ENCODE data around the gene PLCD3. TPM values are rescaled to one million over a fixed set of nuclear protein-coding genes. Genes with fewer than 3 reads are reported as not detected.

Gene PLCD3
- total RNA-seq, 4 donors from 2014 or later = 16.3 to 105 (median 20.5) TPM

DNA sequence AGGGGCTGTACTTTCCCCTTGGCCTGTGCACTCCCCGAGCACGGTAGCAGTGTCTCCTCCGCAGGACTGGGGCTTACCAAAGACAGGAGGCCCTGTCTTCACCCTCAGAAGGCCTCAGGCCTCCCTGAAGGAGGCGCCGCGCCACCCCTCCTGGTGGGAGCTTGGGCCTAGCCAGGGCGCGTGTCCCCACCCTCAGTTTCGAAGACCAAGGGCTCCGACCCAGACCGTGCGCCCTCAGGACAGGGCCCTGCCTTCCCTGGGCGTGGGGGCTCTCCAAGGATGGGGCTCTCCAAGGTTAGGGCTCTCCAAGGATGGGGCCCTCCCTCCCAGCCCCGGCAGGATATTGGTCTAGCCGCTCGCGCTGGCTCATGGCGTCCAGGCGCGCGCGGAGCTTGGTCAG is 11.8 kb downstream of the PLCD3 start:
- intact Hi-C loops (cut with DNase I) = no loop called here
- H3K4me3 ChIP-seq = no peak overlapping the region

DNA sequence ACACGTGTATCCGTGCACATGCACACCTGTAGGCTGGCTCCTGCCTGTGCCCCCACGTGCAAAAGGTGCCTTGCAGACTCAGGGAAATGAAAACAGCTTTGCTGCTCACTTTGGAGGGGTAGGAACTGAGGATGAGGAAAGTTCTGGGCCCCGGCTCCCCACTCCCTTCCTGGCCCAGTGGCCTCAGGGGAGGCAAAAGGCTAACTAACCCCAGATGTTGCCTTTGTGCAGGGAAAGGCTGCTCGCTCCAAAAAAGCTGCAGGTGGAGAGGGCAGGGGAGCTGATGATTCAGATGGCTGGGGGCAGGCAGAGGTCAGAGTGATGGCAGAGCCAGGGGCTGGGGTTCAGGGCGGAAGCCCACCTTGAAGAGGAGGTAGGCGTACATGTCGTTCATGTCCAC is 12.4 kb downstream of the PLCD3 start:
- Histone ChIP-seq H3K27me3 (no peaks in the 10 kb centered on the region), H3K36me3 (peaks cover 3 to 46% (median 6%) of the 10 kb centered on the region in 3 donors), H3K4me3 (no peak overlapping the region), H3K4me1 (peaks cover 19 to 34% (median 23%) of the 10 kb centered on the region in 3 donors), H3K27ac (no peak overlapping the region), H3K9me3 (no peaks in the 10 kb centered on the region)
- no peak for TF ChIP-seq POLR2A (IDR thresholded peaks at IDR 0.05)
- TF ChIP-seq, protein P1, sequence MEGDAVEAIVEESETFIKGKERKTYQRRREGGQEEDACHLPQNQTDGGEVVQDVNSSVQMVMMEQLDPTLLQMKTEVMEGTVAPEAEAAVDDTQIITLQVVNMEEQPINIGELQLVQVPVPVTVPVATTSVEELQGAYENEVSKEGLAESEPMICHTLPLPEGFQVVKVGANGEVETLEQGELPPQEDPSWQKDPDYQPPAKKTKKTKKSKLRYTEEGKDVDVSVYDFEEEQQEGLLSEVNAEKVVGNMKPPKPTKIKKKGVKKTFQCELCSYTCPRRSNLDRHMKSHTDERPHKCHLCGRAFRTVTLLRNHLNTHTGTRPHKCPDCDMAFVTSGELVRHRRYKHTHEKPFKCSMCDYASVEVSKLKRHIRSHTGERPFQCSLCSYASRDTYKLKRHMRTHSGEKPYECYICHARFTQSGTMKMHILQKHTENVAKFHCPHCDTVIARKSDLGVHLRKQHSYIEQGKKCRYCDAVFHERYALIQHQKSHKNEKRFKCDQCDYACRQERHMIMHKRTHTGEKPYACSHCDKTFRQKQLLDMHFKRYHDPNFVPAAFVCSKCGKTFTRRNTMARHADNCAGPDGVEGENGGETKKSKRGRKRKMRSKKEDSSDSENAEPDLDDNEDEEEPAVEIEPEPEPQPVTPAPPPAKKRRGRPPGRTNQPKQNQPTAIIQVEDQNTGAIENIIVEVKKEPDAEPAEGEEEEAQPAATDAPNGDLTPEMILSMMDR (IDR thresholded peaks at IDR 0.05) = no peak
- WGBS, 2 donors = 82% methylated on average over 3 to 7 of the region's 8 CpGs
- no peak for DNase-seq
- intact Hi-C loops (cut with DNase I) = no loop called here

More for the DNA sequence above, 11.8 kb downstream of the PLCD3 start:
- H3K27me3 ChIP-seq = no peaks in the 10 kb centered on the region
- DNase-seq = no peak
- WGBS, 2 donors = no CpG with 5 or more reads among the region's 22 CpGs
- TF ChIP-seq, protein P1 (IDR thresholded peaks at IDR 0.05) = no peak
- no peak for TF ChIP-seq POLR2A (IDR thresholded peaks at IDR 0.05)
- peaks cover 23 to 38% (median 24%) of the 10 kb centered on the region in 3 donors for H3K4me1 ChIP-seq
- no peak overlapping the region for H3K27ac ChIP-seq
- no peaks in the 10 kb centered on the region for H3K9me3 ChIP-seq
- H3K36me3 ChIP-seq = peaks cover under 1 to 42% (median 6%) of the 10 kb centered on the region in 3 donors

DNA sequence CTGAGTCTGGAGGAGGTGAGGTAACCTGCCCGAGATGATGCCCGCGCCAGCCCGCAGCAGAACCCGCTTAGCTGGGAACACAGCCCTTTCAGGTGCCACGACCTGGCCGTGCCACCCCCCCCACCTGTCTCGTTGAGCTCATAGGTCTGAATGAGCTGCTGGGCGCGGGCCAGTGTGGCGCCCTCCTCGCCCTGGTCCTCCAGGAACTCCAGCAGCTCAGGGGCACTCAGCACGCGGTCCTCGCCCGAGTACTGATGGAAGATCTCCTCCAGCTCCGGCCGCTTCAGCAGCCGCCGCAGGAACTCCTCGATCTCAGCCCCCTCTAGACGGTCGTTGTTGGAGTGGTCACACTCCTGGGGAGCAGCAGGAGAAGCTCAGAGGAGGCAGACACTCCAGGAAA is 13.6 kb downstream of the PLCD3 start:
- Histone ChIP-seq H3K9me3 (no peaks in the 10 kb centered on the region), H3K27me3 (no peaks in the 10 kb centered on the region), H3K27ac (no peak overlapping the region), H3K36me3 (peaks cover 3 to 58% (median 6%) of the 10 kb centered on the region in 3 donors), H3K4me3 (no peak overlapping the region), H3K4me1 (peaks cover 10 to 21% (median 12%) of the 10 kb centered on the region in 3 donors)
- TF ChIP-seq, protein P1 (IDR thresholded peaks at IDR 0.05) = no peak
- no peak for TF ChIP-seq POLR2A (IDR thresholded peaks at IDR 0.05)
- WGBS, 2 donors = 82 to 84% methylated on average over 3 to 15 of the region's 23 CpGs
- intact Hi-C loops (cut with DNase I) = no loop called here
- no peak for DNase-seq

DNA sequence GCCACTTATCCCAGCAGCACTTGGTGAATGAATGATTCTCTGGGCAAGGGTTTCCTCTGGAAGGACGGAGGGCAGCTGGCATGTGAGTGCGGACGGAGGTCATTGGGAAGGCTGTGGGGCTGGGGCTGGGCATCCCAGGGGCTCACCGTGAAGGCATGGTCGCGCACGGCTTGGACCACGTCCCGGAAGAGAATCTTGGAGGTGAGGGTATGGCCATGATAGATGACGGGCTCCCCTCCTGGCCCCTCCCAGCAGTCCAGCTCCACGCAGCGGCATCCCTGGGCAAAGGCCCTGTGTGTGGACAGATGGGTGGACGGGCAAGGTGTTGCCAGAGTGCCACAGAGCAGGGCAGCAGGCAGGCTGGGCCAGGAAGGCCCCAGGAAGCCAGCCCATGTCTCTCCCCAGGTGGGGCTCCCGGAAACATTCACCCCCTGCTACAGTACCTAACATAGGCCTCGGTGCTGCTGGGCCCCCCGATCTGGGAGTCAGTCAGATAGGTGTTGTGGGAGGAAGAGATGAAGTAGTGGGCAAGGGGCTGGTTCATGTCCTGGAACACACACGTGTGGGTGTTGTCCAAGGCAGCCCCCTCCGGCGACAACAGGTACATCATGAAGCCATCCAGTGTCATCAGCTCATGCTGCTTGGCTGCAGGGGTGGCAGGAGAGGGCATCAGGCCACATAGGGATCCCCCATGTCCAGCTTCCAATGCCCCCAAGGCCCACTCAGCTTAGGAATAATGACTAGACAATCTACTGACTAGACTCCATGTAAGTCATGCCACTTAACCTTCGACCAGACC is 14.3 kb downstream of the PLCD3 start:
- peaks cover 3 to 65% (median 6%) of the 10 kb centered on the region in 3 donors for H3K36me3 ChIP-seq
- no peaks in the 10 kb centered on the region for H3K9me3 ChIP-seq
- TF ChIP-seq, protein P1 (IDR thresholded peaks at IDR 0.05) = no peak
- no peak for TF ChIP-seq POLR2A (IDR thresholded peaks at IDR 0.05)
- H3K4me1 ChIP-seq = peaks cover 3 to 14% (median 5%) of the 10 kb centered on the region in 3 donors
- H3K27ac ChIP-seq = no peak overlapping the region
- H3K4me3 ChIP-seq = no peak overlapping the region
- DNase-seq = no peak
- no peaks in the 10 kb centered on the region for H3K27me3 ChIP-seq
- 75 to 93% methylated on average over 5 to 8 of the region's 20 CpGs for WGBS, 2 donors
- intact Hi-C loops (cut with DNase I) = no loop called here

DNA sequence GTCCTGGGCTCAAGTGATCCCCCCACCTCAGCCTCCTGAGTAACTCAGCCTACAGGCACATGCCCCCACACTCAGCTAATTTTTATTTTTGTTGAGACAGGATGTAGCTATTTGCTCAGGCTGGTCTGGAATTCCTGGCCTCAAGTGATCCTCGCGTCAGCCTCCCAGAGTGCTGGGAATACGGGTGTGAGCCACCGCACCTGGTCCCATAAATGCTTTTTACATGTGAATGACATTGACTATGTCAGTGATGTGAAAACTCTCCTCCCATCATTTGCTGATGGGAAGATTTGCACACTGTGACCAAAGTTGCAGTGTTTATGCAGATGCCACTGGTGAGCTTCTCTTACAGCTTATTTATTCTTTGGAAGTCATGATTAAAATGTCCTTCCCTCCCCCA is 15.0 kb downstream of the PLCD3 start:
- no peak overlapping the region for H3K27ac ChIP-seq
- no peak overlapping the region for H3K4me3 ChIP-seq
- 84 to 100% methylated on average over 1 to 4 of the region's 4 CpGs for WGBS, 2 donors
- peaks cover 0 to 11% (median 0%) of the 10 kb centered on the region in 3 donors for H3K4me1 ChIP-seq
- TF ChIP-seq POLR2A (IDR thresholded peaks at IDR 0.05) = no peak
- TF ChIP-seq, protein P1 (IDR thresholded peaks at IDR 0.05) = no peak
- intact Hi-C loops (cut with DNase I) = no loop called here
- DNase-seq = no peak
- H3K27me3 ChIP-seq = no peaks in the 10 kb centered on the region
- H3K36me3 ChIP-seq = peaks cover 3 to 72% (median 6%) of the 10 kb centered on the region in 3 donors
- H3K9me3 ChIP-seq = no peaks in the 10 kb centered on the region
